Measurements from ENCODE around the gene SGTA.

DNA sequence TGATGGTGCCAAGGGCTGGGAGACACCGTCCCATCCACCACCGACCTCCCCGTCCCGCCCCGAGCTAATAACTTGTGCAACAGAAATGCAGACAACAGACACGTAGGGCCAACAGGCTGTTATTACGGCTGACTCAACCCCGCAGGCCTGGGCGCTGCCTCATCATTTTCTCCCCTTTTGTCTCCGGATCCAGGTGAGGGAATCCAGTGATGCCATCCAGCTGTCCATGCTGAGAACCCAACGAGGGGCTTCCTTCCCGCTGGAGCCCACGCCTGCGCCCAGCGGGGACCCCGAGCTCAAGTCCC, 55.5 kb downstream of the SGTA start:
- TF ChIP-seq, protein P1, sequence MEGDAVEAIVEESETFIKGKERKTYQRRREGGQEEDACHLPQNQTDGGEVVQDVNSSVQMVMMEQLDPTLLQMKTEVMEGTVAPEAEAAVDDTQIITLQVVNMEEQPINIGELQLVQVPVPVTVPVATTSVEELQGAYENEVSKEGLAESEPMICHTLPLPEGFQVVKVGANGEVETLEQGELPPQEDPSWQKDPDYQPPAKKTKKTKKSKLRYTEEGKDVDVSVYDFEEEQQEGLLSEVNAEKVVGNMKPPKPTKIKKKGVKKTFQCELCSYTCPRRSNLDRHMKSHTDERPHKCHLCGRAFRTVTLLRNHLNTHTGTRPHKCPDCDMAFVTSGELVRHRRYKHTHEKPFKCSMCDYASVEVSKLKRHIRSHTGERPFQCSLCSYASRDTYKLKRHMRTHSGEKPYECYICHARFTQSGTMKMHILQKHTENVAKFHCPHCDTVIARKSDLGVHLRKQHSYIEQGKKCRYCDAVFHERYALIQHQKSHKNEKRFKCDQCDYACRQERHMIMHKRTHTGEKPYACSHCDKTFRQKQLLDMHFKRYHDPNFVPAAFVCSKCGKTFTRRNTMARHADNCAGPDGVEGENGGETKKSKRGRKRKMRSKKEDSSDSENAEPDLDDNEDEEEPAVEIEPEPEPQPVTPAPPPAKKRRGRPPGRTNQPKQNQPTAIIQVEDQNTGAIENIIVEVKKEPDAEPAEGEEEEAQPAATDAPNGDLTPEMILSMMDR (IDR thresholded peaks at IDR 0.05; ENCODE audit: low read depth, low read length) = no peak
- TF ChIP-seq EZH2phosphoT487 (IDR thresholded peaks at IDR 0.05; ENCODE audit: low read depth) = no peak
